DMS 273 treated with DMSO at 0.1 percent for 48 hours (cell line): ENCODE results near the gene PDS5A.
"Not testable (repeated sequence)": the region's sequence is repeated elsewhere in the genome, so short reads cannot be mapped to it uniquely, and the experiment has no call there.

Experiments used
- DNase-seq: peaks from one replicate; lab custom pipeline; 2025; lab: John Stamatoyannopoulos, UW

PDS5A gene

DNA sequence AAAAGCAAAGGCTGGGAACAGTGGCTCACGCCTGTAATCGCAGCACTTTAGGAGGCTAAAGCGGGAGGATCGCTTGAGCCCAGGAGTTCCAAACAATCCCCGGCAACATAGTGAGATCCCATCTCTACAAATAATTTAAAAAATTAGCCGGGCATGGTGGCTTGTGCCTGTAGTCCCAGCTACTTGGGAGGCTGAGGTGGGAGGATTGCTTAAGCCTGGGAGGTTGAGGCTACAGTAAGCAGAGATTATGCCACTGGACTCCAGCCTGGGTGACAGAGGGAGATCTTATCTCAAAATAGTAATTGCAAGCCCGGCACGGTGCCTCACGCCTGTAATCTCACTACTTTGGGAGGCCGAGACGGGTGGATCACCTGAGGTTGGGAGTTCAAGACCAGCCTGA, 139.3 kb downstream of the PDS5A start:
- not testable (repeated sequence) for DNase-seq

DNA sequence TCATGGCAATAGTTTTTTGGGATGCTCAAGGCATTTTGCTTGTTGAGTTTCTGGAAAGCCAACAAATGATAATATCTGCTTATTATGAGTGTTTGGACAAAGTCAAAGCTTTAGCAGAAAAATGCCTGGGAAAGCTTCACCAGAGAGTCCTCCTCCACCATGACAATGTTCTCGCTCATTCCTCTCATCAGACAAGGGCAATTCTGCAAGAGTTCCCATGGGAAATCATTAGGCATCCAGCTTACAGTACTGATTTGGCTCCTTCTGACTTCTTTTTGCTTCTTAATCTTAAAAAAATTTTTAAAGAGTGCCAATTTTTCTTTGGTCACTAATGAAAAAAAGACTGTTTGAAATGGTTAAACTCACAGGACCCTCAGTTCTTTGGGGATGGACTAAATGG, 143.4 kb downstream of the PDS5A start:
- DNase-seq = no peak

GRCh38 chr4:39825741-39826231, 151.9 kb downstream of the PDS5A start:
- no peak for DNase-seq

DNA sequence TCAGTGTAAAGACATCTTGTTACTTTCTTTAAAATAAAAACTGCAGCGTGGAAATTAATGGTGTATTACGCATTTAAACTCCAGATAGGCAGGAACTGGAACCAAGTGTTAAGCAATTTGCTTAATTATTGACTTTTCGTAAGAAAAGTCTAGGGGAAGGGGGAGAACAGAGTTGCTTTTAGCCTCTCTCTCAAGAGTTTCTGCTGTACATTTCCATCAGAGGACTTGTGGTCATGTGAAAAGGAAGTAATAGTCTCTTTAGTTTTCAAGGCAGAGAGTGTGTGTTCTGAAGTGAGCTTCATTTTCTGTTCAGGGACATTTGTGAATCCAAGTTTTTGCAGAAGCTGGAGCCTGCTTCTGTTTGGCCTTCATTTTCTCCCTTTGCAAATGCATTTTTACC, 152.6 kb downstream of the PDS5A start:
- DNase-seq = no peak

DNA sequence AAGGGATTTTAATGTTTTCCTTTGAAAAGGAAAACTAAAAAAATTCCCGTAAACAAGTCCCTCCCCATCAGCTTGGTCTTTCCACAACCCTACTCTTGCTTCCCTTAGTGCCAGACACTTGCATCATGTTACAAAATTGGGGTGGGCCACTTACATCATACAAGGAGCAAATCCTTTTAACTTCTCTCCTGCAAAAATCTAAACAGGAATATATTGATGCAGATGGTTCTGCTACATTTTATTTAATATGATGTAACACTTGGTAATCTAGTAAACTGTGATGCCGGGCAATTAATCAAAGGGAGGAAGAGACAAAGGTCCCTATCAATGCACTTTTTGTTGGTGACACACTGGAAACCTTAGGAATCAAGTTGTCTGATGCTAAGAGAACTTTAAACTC, 154.5 kb downstream of the PDS5A start:
- no peak for DNase-seq

DNA sequence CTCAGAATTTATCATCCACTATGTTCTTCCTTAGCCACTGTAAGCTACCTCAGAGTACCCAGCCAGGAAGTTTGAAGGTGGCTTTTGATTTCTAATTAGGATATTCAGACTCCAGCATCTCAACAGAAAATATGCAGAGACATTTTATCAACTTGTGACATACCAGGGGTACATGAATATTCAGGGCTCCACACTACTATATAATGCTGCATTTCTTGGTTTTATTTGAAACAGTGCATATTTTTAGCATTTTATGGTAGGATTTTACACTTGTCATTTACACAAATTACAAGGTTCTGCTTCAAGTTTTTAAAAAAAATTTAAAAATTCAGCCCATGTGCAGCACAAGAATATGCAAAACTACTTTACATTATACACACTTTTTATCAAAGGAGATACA, 155.0 kb downstream of the PDS5A start:
- DNase-seq = no peak

DNA sequence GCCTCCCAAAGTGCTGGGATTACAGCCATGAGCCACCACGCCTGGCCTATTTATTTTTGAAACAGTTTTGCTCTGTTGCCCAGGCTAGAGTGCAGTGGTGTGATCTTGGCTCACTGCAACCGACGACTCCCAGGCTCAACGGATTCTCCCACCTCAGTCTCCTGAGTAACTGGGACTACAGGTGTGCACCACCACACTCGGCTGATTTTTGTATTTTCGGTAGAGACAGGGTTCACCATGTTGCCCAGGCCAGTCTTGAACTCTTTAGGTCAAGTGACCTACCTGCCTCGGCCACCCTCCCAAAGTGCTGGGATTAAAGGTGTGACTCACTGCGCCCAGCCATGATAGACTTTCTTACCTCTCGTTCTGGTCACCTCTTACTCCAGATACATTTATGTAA, 155.8 kb downstream of the PDS5A start:
- no peak for DNase-seq

GRCh38 chr4:39820186-39820585, 157.5 kb downstream of the PDS5A start:
- no peak for DNase-seq

DNA sequence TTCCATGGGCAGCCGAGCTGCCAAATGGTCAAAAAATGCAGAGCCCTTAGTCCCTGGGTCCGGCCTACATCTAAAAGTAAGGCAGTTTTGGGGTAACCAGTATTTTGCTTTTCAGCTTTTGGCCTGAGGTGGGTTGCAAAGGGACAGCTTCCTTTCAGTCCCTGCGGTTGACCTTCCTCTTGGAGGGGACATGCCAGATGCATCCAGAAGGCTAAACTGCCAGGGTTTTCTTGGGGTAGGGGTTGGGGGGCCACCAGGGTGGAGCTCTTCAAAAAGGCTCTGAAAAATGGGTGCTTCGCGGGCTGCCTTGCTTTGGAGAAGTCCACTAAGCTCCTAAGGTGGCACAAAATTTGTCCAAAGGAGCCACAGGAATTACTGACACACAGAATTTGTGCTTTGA, 159.1 kb downstream of the PDS5A start:
- no peak for DNase-seq

- DNase-seq = no peak
Observed at GRCh38 chr4:39814403-39815185, 163.1 kb downstream of the PDS5A start.

DNA sequence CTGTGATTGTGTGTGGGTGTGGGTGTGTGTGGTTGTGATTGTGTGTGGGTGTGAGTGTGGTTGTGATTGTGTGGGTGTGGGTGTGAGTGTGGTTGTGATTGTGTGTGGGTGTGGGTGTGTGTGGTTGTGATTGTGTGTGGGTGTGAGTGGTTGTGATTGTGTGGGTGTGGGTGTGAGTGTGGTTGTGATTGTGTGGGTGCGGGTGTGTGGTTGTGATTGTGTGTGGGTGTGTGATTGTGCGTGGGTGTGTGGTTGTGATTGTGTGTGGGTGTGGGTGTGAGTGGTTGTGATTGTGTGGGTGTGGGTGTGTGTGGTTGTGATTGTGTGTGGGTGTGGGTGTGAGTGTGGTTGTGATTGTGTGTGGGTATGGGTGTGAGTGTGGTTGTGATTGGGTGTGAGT, 163.9 kb downstream of the PDS5A start:
- not testable (repeated sequence) for DNase-seq

DNA sequence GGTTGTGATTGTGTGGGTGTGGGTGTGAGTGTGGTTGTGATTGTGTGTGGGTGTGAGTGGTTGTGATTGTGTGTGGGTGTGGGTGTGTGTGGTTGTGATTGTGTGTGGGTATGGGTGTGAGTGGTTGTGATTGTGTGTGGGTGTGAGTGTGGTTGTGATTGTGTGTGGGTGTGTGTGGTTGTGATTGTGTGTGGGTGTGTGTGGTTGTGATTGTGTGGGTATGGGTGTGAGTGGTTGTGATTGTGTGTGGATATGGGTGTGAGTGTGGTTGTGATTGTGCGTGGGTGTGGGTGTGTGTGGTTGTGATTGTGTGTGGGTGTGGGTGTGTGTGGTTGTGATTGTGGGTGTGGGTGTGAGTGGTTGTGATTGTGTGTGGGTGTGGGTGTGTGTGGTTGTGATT, 164.7 kb downstream of the PDS5A start:
- not testable (repeated sequence) for DNase-seq

DNA sequence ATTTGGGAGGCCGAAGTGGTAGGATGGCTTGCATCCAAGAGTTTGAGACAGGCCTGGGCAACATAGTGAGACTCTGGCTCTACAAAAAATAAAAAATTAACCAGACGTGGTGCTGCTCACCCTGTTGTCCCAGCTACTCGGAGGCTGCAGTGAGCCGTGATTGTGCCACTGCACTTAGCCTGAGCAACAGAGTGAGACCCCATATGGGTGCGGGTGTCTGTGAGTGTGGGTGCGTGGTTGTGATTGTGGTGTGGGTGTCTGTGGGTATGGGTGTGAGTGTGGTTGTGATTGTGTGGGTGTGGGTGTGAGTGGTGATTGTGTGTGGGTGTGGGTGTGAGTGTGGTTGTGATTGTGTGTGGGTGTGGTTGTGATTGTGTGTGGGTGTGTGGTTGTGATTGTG, 165.2 kb downstream of the PDS5A start:
- DNase-seq = no peak

- DNase-seq = no peak
Observed at GRCh38 chr4:39808231-39808749, 169.4 kb downstream of the PDS5A start.

DNA sequence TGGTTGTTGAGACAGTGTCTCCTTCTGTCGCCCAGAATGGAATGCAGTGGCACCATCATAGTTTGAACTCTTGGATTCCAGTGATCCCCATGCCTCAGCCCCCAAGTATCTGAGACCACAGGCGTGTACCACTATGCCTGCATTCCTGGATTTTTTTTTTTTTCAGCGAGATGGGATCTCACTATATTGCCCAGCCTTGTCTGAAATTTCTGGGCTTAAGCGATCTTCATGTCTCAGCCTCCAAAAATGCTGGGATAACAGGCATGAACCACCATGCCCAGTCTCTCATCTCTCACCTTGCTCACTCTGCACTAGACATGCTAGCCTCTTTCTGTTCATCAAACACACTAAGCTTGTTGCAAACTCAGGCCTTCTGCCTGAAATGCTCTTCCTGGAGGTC, 175.7 kb downstream of the PDS5A start:
- DNase-seq = no peak

- not testable (repeated sequence) for DNase-seq
Observed at GRCh38 chr4:39792976-39793375, 184.7 kb downstream of the PDS5A start.

- no peak for DNase-seq
Observed at GRCh38 chr4:39792529-39792928, 185.2 kb downstream of the PDS5A start.

- no peak for DNase-seq
Observed at GRCh38 chr4:39792128-39792527, 185.6 kb downstream of the PDS5A start.

DNA sequence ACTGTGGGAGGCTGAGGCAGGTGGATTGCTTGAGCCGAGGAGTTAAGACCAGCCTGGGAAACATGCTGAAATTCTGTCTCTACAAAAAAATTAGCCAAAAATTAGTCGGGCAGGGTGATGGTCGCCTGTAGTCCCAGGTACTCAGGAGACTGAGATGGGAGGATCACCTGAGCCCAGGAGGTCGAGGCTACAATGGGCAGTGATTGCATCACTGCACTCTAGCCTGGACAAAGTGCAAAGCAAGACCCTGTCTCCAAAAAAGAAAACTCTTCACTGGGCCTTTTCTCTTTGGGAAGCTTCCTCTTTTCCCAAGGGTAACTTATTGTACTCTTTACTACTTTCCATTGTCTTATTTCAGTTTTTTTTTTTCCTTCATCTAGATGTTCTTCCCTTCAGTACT, 190.9 kb downstream of the PDS5A start:
- no peak for DNase-seq

- DNase-seq = no peak
Observed at GRCh38 chr4:39785083-39785482, 192.6 kb downstream of the PDS5A start.

DNA sequence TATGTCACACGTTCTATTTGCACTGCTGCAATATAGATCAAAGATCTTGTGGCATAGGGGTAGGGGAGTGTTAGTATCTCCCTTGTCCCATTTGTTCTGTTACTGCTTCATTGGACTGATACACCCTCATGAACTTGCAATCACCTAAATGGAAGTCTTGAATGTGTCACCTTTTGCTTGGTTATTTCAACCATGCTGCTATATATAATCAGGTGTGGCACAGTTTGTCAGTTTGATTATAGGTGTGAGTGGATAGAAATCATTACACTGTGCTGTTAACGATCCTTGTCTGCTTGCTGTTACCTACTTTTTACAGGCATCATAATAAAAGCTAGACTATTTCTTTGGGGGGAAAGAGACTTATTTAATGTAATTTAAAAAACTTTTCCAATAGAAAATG, 195.7 kb downstream of the PDS5A start:
- DNase-seq = not testable (repeated sequence)
